Peyer's patch (tissue), 4 donors: ENCODE data around the gene CUL2.

Experiments
- POLR2A ChIP-seq, 2 donors: fragments of 450-650 bp; IDR thresholded peaks; one replicate each; pipeline ENCODE4 v1.5.1; 2017; ENCODE audit warnings: antibody characterized with exemption in 2 of 2, mild to moderate bottlenecking in 2 of 2, moderate library complexity in 2 of 2
- TF ChIP-seq, protein P1 (sequence below), 6 experiments: fragments of 450-650 bp in 4 of 6; fragments of 200-600 bp in 2 of 6; sonication (generic) in 1 of 6; IDR thresholded peaks; one replicate each; pipeline ENCODE4 v1.5.1; 2017 to 2019; ENCODE audit warnings: antibody characterized with exemption in 6 of 6, mild to moderate bottlenecking in 3 of 6, moderate library complexity in 1 of 6

- TF ChIP-seq, protein P1, sequence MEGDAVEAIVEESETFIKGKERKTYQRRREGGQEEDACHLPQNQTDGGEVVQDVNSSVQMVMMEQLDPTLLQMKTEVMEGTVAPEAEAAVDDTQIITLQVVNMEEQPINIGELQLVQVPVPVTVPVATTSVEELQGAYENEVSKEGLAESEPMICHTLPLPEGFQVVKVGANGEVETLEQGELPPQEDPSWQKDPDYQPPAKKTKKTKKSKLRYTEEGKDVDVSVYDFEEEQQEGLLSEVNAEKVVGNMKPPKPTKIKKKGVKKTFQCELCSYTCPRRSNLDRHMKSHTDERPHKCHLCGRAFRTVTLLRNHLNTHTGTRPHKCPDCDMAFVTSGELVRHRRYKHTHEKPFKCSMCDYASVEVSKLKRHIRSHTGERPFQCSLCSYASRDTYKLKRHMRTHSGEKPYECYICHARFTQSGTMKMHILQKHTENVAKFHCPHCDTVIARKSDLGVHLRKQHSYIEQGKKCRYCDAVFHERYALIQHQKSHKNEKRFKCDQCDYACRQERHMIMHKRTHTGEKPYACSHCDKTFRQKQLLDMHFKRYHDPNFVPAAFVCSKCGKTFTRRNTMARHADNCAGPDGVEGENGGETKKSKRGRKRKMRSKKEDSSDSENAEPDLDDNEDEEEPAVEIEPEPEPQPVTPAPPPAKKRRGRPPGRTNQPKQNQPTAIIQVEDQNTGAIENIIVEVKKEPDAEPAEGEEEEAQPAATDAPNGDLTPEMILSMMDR (IDR thresholded peaks at IDR 0.05): no peak
- TF ChIP-seq POLR2A (IDR thresholded peaks at IDR 0.05): no peak
These were observed 72.5 kb downstream of the CUL2 start for GRCh38 chr10:35017608-35018007.
